Measurements from ENCODE around the gene LTB4R. TPM values are rescaled to one million over a fixed set of nuclear protein-coding genes. Genes with fewer than 3 reads are reported as not detected.

Gene LTB4R
- polyA plus RNA-seq, 1 donor from 2014 or later = 4.3 TPM

DNA sequence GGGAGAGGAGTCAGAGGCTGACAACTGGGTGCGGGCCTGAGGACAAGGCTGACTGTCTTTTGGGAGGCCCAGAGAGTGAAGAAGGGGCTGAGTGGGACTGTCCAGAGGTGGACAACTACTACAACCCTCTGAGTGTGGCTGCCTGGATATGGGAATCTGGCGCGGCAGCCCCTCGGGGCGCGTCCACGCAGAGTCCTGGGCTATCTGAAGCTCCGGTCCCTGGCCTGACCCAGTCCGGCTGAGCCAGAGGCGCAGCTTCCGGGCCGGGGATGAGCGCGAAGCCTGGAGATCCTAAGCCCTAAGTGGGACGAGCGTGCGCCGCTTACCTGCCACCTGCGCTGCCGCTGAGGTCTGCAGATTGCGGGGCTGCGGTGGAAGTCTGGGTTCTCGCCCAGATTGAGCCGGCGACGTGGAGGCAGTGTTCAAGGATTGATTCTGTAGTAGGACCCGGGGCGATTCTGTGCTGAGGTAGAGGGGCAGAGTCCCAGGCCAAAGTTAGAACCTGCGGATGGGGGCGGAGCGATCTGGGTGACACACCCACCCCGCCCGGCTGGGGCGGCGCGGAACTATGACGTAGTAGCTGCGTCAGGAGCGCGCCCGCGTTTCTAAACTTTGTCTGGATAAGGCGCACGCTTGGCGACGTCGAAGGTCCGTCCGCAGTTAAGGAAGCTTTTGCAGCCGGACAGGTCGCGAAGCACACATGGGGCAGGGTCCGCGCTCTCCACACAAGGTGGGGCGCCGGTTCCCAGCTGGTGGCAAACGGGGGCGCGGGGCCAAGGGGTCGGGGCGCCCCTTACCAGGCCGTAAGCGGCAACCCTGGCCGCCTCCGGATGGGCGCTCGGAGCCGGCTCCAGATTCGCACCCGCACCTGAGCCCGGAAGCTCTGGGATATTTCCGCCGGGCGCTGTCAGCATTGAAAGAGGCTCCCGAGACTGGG is 11.8 kb upstream of the LTB4R start, which contains the start of the genes DHRS1 and NOP9:
DHRS1 (minus strand) TSS at position 526 of the 937 bp plus-strand sequence. CDS start 674 bp downstream, outside the sequence.
NOP9 (plus strand) TSS at position 596 of the 937 bp plus-strand sequence; CDS start at position 701, 105 bp downstream.
- H3K9me3 ChIP-seq (ENCODE audit: low read length) = no peaks in the 10 kb centered on the region
- peak within 1 kb of the TSS; percentile 42 for H3K27ac ChIP-seq (ENCODE audit: low read length)
- peak; percentile 97 for TF ChIP-seq MXI1 (conservative IDR thresholded peaks at IDR 0.05; ENCODE audit: poor library complexity, severe bottlenecking)
- peak; percentile 81 for TF ChIP-seq POLR2AphosphoS5 (IDR thresholded peaks at IDR 0.05)
- TF ChIP-seq EP300 (conservative IDR thresholded peaks at IDR 0.05; ENCODE audit: poor library complexity, severe bottlenecking) = peak; percentile 40
- no peak for TF ChIP-seq EZH2 (IDR thresholded peaks at IDR 0.05; ENCODE audit: borderline replicate concordance, insufficient read depth, low read length, poor library complexity, severe bottlenecking)
- TF ChIP-seq, protein P1, sequence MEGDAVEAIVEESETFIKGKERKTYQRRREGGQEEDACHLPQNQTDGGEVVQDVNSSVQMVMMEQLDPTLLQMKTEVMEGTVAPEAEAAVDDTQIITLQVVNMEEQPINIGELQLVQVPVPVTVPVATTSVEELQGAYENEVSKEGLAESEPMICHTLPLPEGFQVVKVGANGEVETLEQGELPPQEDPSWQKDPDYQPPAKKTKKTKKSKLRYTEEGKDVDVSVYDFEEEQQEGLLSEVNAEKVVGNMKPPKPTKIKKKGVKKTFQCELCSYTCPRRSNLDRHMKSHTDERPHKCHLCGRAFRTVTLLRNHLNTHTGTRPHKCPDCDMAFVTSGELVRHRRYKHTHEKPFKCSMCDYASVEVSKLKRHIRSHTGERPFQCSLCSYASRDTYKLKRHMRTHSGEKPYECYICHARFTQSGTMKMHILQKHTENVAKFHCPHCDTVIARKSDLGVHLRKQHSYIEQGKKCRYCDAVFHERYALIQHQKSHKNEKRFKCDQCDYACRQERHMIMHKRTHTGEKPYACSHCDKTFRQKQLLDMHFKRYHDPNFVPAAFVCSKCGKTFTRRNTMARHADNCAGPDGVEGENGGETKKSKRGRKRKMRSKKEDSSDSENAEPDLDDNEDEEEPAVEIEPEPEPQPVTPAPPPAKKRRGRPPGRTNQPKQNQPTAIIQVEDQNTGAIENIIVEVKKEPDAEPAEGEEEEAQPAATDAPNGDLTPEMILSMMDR (IDR thresholded peaks at IDR 0.05; ENCODE audit: poor library complexity, severe bottlenecking) = no peak
- TF ChIP-seq RAD21 (conservative IDR thresholded peaks at IDR 0.05) = no peak
- TF ChIP-seq TAF1 (IDR thresholded peaks at IDR 0.05; ENCODE audit: low read depth) = no peak
- no peaks in the 10 kb centered on the region for H3F3A ChIP-seq (ENCODE audit: insufficient read depth, low read length, poor library complexity, severe bottlenecking)
- H3K9me2 ChIP-seq (ENCODE audit: insufficient read depth, low read length) = no peaks in the 10 kb centered on the region
- H2AFZ ChIP-seq (ENCODE audit: low read depth, low read length) = peak within 1 kb of the TSS; percentile 91
- H3K4me2 ChIP-seq (ENCODE audit: low read length) = peak within 1 kb of the TSS; percentile 95
- no peaks in the 10 kb centered on the region for H3K36me3 ChIP-seq (ENCODE audit: insufficient read depth, low read length)
- H3K9ac ChIP-seq (ENCODE audit: low read length) = peak within 1 kb of the TSS; percentile 70
- H3K27me3 ChIP-seq (ENCODE audit: insufficient read depth, low read depth, low read length) = no peaks in the 10 kb centered on the region
- no peaks in the 10 kb centered on the region for H3K79me2 ChIP-seq (replicated peaks; ENCODE audit: insufficient read depth, low read length)
- no peaks in the 10 kb centered on the region for H4K20me1 ChIP-seq (ENCODE audit: insufficient read depth)
- H3K4me3 ChIP-seq (ENCODE audit: low read length) = peak within 1 kb of the TSS; percentile 97

- no peak for TF ChIP-seq SMC3 (conservative IDR thresholded peaks at IDR 0.05; ENCODE audit: poor library complexity)
- no peak for TF ChIP-seq POLR2AphosphoS5 (IDR thresholded peaks at IDR 0.05)
- TF ChIP-seq MXI1 (conservative IDR thresholded peaks at IDR 0.05; ENCODE audit: poor library complexity, severe bottlenecking) = no peak
- TF ChIP-seq EP300 (conservative IDR thresholded peaks at IDR 0.05; ENCODE audit: poor library complexity, severe bottlenecking) = no peak
- no peak for TF ChIP-seq REST (IDR thresholded peaks at IDR 0.05; ENCODE audit: borderline replicate concordance)
- TF ChIP-seq RAD21 (conservative IDR thresholded peaks at IDR 0.05) = no peak
- TF ChIP-seq EZH2 (IDR thresholded peaks at IDR 0.05; ENCODE audit: borderline replicate concordance, insufficient read depth, low read length, poor library complexity, severe bottlenecking) = no peak
- TF ChIP-seq TAF1 (IDR thresholded peaks at IDR 0.05; ENCODE audit: low read depth) = no peak
- TF ChIP-seq, protein P1 (IDR thresholded peaks at IDR 0.05; ENCODE audit: poor library complexity, severe bottlenecking) = no peak
- peak overlapping the region; percentile 91 for H2AFZ ChIP-seq (ENCODE audit: low read depth, low read length)
- no peaks in the 10 kb centered on the region for H3K36me3 ChIP-seq (ENCODE audit: insufficient read depth, low read length)
Measured at GRCh38 chr14:24300326-24300980, 10.8 kb upstream of the LTB4R start.

More at GRCh38 chr14:24300326-24300980, 10.8 kb upstream of the LTB4R start:
- Histone ChIP-seq H3K9ac (ENCODE audit: low read length) (peak overlapping the region; percentile 70), H3K9me3 (ENCODE audit: low read length) (no peaks in the 10 kb centered on the region), H4K20me1 (ENCODE audit: insufficient read depth) (no peaks in the 10 kb centered on the region), H3K79me2 (replicated peaks; ENCODE audit: insufficient read depth, low read length) (no peaks in the 10 kb centered on the region), H3K4me2 (ENCODE audit: low read length) (peak overlapping the region; percentile 68), H3F3A (ENCODE audit: insufficient read depth, low read length, poor library complexity, severe bottlenecking) (no peaks in the 10 kb centered on the region), H3K4me3 (ENCODE audit: low read length) (peak overlapping the region; percentile 97), H3K27ac (ENCODE audit: low read length) (peak overlapping the region; percentile 42), H3K9me2 (ENCODE audit: insufficient read depth, low read length) (no peaks in the 10 kb centered on the region), H3K27me3 (ENCODE audit: insufficient read depth, low read depth, low read length) (no peaks in the 10 kb centered on the region)
